Measurements from ENCODE around the gene HLA-DRA. TPM values are rescaled to one million over a fixed set of nuclear protein-coding genes. Genes with fewer than 3 reads are reported as not detected.
A peak's percentile ranks its signal among the peaks of the same experiment; 100 is the strongest.

The HLA-DRA gene
- total and polyA plus RNA-seq, 2 experiments from 2014 or later: 6.9 to 7.7 TPM

GRCh38 chr6:32402812-32403211, 36.9 kb upstream of the HLA-DRA start:
- Mint-ChIP-seq H3K4me3 (no peak overlapping the region), H3K9me3 (peaks cover 3% of the 10 kb centered on the region; the same call in 1 of the 3 replicates), H3K27ac (no peak overlapping the region), H3K27me3 (ENCODE audit: insufficient read depth, low read depth, poor library complexity) (peaks cover 9% of the 10 kb centered on the region), H3K36me3 (ENCODE audit: low read depth) (no peaks in the 10 kb centered on the region), H3K4me1 (peaks cover 3% of the 10 kb centered on the region; the same call in 2 of the 3 replicates)
- DNase-seq (ENCODE audit: low spot score): peak; percentile 41
- no peaks in the 10 kb centered on the region for H3K79me2 ChIP-seq (replicated peaks; ENCODE audit: insufficient read depth)
- H3K27me3 ChIP-seq (ENCODE audit: insufficient read depth): no peaks in the 10 kb centered on the region
- H3K4me2 ChIP-seq: no peak overlapping the region
- H3K4me3 ChIP-seq: no peak overlapping the region
- no peaks in the 10 kb centered on the region for H3K4me1 ChIP-seq (ENCODE audit: insufficient read depth)
- no peaks in the 10 kb centered on the region for H3F3A ChIP-seq (replicated peaks; ENCODE audit: low read depth)
- H3K27ac ChIP-seq (ENCODE audit: low read depth): no peak overlapping the region
- H4K20me1 ChIP-seq (replicated peaks; ENCODE audit: insufficient read depth): no peaks in the 10 kb centered on the region
- ATAC-seq: peak; percentile 72
- no peaks in the 10 kb centered on the region for H3K9me2 ChIP-seq (ENCODE audit: insufficient read depth)
- no peaks in the 10 kb centered on the region for H3K36me3 ChIP-seq (ENCODE audit: insufficient read depth)
- H2AFZ ChIP-seq: no peak overlapping the region
- TF ChIP-seq ZNF462 (CRISPR knock-in tag; IDR thresholded peaks at IDR 0.05) (no peak), CTCF (conservative IDR thresholded peaks at IDR 0.05; ENCODE audit: low read depth in 2 of 2) (peak; percentile 2 to 19; a peak in 1 of 4 replicates)

- H3K4me2 ChIP-seq: no peak overlapping the region
- H3K36me3 ChIP-seq (ENCODE audit: insufficient read depth): no peaks in the 10 kb centered on the region
- no peaks in the 10 kb centered on the region for H3K27me3 ChIP-seq (ENCODE audit: insufficient read depth)
- peaks cover 3% of the 10 kb centered on the region; the same call in 2 of the 3 replicates for H3K4me1 Mint-ChIP-seq
- peaks cover 9% of the 10 kb centered on the region for H3K27me3 Mint-ChIP-seq (ENCODE audit: insufficient read depth, low read depth, poor library complexity)
- no peak overlapping the region for H3K4me3 Mint-ChIP-seq
- no peaks in the 10 kb centered on the region for H3K4me1 ChIP-seq (ENCODE audit: insufficient read depth)
- H2AFZ ChIP-seq: peak overlapping the region; percentile 40; the same call in 1 of the 2 replicates
- H4K20me1 ChIP-seq (replicated peaks; ENCODE audit: insufficient read depth): no peaks in the 10 kb centered on the region
- H3K9me2 ChIP-seq (ENCODE audit: insufficient read depth): no peaks in the 10 kb centered on the region
- H3K27ac Mint-ChIP-seq: no peak overlapping the region
- no peak for ATAC-seq
- H3K36me3 Mint-ChIP-seq (ENCODE audit: low read depth): no peaks in the 10 kb centered on the region
- no peaks in the 10 kb centered on the region for H3K79me2 ChIP-seq (replicated peaks; ENCODE audit: insufficient read depth)
- no peak overlapping the region for H3K27ac ChIP-seq (ENCODE audit: low read depth)
- DNase-seq (ENCODE audit: low spot score): no peak
- no peaks in the 10 kb centered on the region for H3F3A ChIP-seq (replicated peaks; ENCODE audit: low read depth)
- H3K4me3 ChIP-seq: no peak overlapping the region
- peaks cover 3% of the 10 kb centered on the region; the same call in 1 of the 3 replicates for H3K9me3 Mint-ChIP-seq
- TF ChIP-seq, protein P1, sequence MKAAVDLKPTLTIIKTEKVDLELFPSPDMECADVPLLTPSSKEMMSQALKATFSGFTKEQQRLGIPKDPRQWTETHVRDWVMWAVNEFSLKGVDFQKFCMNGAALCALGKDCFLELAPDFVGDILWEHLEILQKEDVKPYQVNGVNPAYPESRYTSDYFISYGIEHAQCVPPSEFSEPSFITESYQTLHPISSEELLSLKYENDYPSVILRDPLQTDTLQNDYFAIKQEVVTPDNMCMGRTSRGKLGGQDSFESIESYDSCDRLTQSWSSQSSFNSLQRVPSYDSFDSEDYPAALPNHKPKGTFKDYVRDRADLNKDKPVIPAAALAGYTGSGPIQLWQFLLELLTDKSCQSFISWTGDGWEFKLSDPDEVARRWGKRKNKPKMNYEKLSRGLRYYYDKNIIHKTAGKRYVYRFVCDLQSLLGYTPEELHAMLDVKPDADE (IDR thresholded peaks at IDR 0.05): no peak
- TF ChIP-seq EZH2 (IDR thresholded peaks at IDR 0.05; ENCODE audit: low read depth, unreplicated experiment) (no peak), ZNF114 (CRISPR knock-in tag; IDR thresholded peaks at IDR 0.05) (no peak), ZNF331 (CRISPR knock-in tag; IDR thresholded peaks at IDR 0.05; ENCODE audit: low read depth) (no peak), JUNB (IDR thresholded peaks at IDR 0.05; ENCODE audit: unreplicated experiment) (no peak), POLR2AphosphoS5 (IDR thresholded peaks at IDR 0.05; ENCODE audit: low read depth) (no peak), CREB1 (CRISPR knock-in tag; IDR thresholded peaks at IDR 0.05; ENCODE audit: low read depth) (no peak), CTCF (conservative IDR thresholded peaks at IDR 0.05; ENCODE audit: low read depth in 2 of 2) (no peak), EZH2phosphoT487 (IDR thresholded peaks at IDR 0.05; ENCODE audit: unreplicated experiment) (no peak)
Measured at GRCh38 chr6:32405656-32406055, 34.0 kb upstream of the HLA-DRA start.

Measured in GM23338 (cell line).